Transverse colon (tissue), 4 donors: Measurements from ENCODE around the gene NDUFS6.

Experiments used
- EP300 ChIP-seq: sonication (generic); formaldehyde crosslinking; IDR thresholded peaks from one replicate; pipeline ENCODE4 v1.6.1; 2017; ENCODE audit warnings: antibody characterized with exemption, low read depth
- POLR2A ChIP-seq: fragments of 450-650 bp; IDR thresholded peaks from one replicate; pipeline ENCODE4 v1.6.1; 2016; ENCODE audit warnings: antibody characterized with exemption, mild to moderate bottlenecking, moderate library complexity
- POLR2AphosphoS5 ChIP-seq, 3 donors: sonication (generic); formaldehyde crosslinking; IDR thresholded peaks; one replicate each; pipeline ENCODE4 v1.6.1; 2016; ENCODE audit warnings: antibody characterized with exemption in 3 of 3
- TF ChIP-seq, protein P1 (sequence below), 5 experiments: fragments of 200-600 bp in 3 of 5; fragments of 450-650 bp in 2 of 5; sonication (generic) in 3 of 5; IDR thresholded peaks; 1 replicate in 2 of 5; 2 replicates in 3 of 5; pipeline ENCODE4 v1.5.1; 2016 to 2017; ENCODE audit warnings: antibody characterized with exemption in 5 of 5, inconsistent platforms in 3 of 5, mild to moderate bottlenecking in 2 of 5, moderate library complexity in 1 of 5

DNA sequence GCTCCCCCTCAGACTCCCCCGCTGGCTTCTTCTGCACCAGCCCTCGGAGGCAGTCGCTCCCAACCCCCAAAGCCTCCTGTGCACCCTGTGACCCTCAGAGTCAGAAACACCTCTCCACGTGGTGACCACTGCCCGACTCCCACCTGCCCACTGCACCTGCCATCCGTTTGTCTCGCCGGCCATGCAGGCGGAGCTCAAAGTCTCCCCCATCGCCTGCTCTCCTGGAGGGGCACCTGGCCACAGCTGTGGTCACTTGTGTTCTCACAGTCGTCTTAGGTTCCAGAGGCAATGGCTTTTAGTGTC is 39.8 kb upstream of the NDUFS6 start:
- TF ChIP-seq, protein P1, sequence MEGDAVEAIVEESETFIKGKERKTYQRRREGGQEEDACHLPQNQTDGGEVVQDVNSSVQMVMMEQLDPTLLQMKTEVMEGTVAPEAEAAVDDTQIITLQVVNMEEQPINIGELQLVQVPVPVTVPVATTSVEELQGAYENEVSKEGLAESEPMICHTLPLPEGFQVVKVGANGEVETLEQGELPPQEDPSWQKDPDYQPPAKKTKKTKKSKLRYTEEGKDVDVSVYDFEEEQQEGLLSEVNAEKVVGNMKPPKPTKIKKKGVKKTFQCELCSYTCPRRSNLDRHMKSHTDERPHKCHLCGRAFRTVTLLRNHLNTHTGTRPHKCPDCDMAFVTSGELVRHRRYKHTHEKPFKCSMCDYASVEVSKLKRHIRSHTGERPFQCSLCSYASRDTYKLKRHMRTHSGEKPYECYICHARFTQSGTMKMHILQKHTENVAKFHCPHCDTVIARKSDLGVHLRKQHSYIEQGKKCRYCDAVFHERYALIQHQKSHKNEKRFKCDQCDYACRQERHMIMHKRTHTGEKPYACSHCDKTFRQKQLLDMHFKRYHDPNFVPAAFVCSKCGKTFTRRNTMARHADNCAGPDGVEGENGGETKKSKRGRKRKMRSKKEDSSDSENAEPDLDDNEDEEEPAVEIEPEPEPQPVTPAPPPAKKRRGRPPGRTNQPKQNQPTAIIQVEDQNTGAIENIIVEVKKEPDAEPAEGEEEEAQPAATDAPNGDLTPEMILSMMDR (IDR thresholded peaks at IDR 0.05) = no peak
- TF ChIP-seq EP300 (no peak), POLR2A (no peak), POLR2AphosphoS5 (IDR thresholded peaks at IDR 0.05) (no peak)
